HG03159 (cell line): ENCODE results near the gene LPP.

Experiments
- ATAC-seq: cut with Tn5 transposase; IDR thresholded peaks from one replicate; pipeline ENCODE4 v1.9.1; 2021; ENCODE audit warnings: mild to moderate bottlenecking, moderate library complexity; ENCODE audit not compliant: unreplicated experiment

Gene LPP

GRCh38 chr3:188243124-188243795 is 89.3 kb downstream of the LPP start:
- no peak for ATAC-seq

- no peak for ATAC-seq
These were observed 90.5 kb downstream of the LPP start for GRCh38 chr3:188244395-188244861.

GRCh38 chr3:188246905-188247304 is 92.9 kb downstream of the LPP start:
- no peak for ATAC-seq

GRCh38 chr3:188248036-188248561 is 94.1 kb downstream of the LPP start:
- ATAC-seq, result no peak

GRCh38 chr3:188253123-188253793 is 99.3 kb downstream of the LPP start:
- ATAC-seq, result no peak

DNA sequence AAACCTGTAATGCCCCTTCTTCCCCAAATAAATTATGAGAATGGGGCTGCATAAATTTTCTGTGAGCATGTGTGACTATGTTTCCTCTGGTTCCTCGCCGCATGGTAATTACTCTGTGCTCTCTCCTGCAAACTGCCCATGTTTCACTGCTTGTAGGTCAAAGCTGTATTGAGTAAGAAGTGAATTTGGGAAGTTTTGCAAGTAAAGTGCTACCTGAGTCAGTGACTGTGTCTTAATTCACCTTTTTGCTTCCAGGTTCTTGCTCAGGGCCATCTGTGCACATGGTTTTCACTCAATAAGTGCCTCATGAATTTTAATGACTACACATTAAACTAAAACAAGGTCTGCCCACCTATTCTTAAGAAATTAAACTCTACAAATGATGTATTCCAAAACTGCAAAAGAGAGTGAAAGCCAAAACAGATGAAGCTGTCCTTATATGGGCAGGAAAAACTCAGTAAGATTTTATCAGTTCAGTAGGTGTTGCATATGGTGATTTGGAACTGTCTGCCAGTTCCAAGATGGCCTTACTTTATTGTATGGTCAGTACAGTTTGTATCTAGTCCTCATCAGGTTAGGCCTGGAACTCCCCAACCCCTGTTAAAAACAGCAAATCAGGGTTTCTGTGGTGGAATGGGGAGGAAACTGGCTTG is 100.0 kb downstream of the LPP start:
- no peak for ATAC-seq

DNA sequence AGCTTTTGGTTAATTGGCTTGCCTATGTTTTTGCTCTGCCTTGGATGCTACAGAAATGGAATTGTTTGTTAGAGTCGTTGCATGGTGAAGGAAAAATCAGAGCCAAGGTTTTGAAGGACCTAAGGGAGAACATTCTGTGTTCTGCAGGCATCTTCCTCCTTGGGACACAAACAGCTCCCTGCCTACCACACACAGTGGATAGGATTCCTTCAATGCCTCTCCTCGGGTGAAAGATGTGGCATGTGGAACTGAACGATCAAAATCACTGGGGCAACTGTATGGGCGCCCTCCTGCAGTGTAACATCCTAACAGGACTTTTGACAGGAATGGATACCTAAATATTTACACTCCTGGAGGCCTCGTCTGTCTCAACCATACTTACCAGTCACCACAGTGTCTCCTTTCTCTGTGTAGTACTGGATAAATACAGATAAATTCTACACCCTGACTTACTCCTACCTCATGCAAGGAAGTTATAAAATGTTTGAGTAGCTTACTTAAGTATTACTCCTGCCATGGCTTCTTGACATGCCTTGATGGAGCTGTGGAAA is 100.6 kb downstream of the LPP start:
- ATAC-seq, result no peak

- no peak for ATAC-seq
These were observed 101.2 kb downstream of the LPP start for GRCh38 chr3:188255190-188255589.

GRCh38 chr3:188256758-188257157 is 102.8 kb downstream of the LPP start:
- no peak for ATAC-seq

GRCh38 chr3:188257384-188258026 is 103.5 kb downstream of the LPP start:
- ATAC-seq, result no peak

GRCh38 chr3:188259191-188259590 is 105.2 kb downstream of the LPP start:
- no peak for ATAC-seq

- ATAC-seq, result no peak
These were observed 105.6 kb downstream of the LPP start for GRCh38 chr3:188259596-188259995.

DNA sequence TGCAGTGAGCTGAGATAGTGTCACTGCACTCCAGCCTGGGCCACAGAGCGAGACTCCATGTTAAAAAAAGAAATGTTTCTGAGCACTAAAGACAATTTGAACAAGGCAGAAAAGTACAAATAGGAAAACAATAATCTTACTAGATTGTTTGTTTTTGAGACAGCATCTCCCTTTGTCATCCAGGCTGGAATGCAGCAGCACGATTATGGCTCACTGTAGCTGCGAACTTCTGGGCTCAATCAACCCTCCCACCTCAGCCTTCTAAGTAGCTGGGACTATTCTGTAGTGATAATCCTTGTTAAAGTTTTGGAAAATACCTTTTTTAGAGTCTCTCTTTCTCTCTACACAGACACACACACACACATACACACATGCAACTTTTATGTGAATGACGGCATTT is 107.1 kb downstream of the LPP start:
- no peak for ATAC-seq

- ATAC-seq, result no peak
These were observed 108.5 kb downstream of the LPP start for GRCh38 chr3:188262488-188262887.

GRCh38 chr3:188262913-188263683 is 109.1 kb downstream of the LPP start:
- ATAC-seq, result no peak

DNA sequence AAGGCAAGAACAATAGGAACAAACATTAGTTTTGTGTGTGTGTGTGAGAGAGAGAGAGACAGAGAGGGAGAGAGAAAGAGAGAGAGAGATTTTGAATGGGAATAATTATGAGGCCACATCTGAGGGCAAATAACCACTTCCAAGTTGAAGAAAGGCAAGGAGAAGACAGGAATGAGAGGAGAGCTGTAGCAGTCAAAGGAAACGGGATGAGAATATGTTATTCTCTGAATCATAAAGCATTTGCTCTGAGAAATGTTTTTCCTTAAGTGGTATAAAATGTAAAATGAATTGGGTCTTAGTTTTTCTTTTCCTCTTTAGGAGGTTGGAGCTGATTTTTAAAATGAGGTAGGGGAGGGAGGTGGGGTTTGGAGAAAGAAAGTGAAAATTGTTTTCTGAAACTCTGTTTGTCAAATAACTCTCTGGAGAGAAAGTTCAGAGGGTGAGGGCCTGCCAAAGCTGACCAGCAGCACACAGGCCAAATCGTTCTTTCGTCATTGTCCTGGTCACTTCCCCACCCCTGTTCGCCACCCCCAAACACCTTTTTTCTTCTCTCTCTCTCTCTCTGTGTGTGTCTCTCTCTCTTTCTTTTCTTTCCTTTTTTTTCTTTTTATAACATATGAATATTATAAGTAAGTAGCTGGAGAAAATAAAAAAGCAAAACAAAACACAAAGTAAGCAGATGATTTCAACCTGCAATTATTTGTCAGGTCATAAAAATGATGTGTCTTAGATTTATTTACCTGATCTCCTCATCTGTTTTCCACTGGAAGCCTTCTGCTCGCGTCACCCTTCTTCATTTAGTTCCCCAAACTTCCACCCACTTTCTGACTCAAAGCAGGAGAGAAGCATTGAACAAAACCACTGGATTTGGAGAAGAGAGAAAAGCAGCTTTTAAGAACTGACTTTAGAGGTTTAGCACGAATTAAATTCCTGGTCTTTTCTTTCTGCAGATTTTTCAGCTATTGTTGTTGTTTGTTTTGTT is 110.6 kb downstream of the LPP start:
- ATAC-seq, result no peak

GRCh38 chr3:188266562-188267274 is 112.8 kb downstream of the LPP start:
- ATAC-seq, result no peak

DNA sequence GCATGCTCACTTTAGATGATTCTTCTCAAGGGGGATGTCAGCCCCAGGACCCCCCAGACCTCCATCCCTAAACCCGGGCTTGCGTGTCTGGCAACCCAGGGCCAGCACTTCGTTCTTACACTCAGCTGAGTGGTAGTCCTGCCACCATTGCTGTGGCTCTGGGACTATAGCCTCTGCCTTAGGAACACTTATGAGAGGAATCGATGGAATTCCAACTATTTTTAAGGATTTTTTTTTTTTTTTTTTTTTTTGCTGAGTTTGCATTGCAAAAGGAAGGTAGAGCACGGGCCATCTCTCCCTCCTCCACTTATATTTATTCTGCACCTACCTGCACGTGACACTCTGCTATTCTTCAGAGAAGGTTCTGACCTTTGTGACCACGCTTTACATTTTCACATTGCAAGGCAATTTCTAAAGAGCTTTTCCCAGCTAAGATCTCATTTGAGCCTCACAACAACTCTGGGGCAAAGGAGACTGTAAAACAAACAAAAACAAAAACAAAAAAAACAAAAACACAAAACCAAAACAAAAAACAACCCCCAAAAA is 113.9 kb downstream of the LPP start:
- ATAC-seq, result no peak
